A549 (cell line): Measurements from ENCODE around the gene NUFIP2.
"Not testable (repeated sequence)": the region's sequence is repeated elsewhere in the genome, so short reads cannot be mapped to it uniquely, and the experiment has no call there.

Source experiments
- CTCF ChIP-seq: fragments of >200 bp; sonication (Bioruptor Twin); formaldehyde crosslinking; IDR thresholded peaks from 3 replicates; pipeline ENCODE4 v1.5.1; 2016
- EP300 ChIP-seq, 2 experiments: fragments of >200 bp; sonication (Bioruptor Twin); formaldehyde crosslinking; IDR thresholded peaks; 2 replicates in 1 of 2; 3 replicates in 1 of 2; pipeline ENCODE4 v1.6.1; 2016 to 2017
- ESRRA ChIP-seq: fragments of 150-350 bp; IDR thresholded peaks from 2 replicates; pipeline ENCODE4 v1.6.1; 2014; ENCODE audit warnings: mild to moderate bottlenecking, low read length, borderline replicate concordance
- NR3C1 ChIP-seq: fragments of >200 bp; sonication (Bioruptor Twin); formaldehyde crosslinking; IDR thresholded peaks from 3 replicates; pipeline ENCODE4 v1.6.1; 2017
- PBX3 ChIP-seq: IDR thresholded peaks from 2 replicates; pipeline ENCODE4 v1.6.1; 2012
- POLR2A ChIP-seq: IDR thresholded peaks from 2 replicates; pipeline ENCODE4 v1.6.1; 2012; ENCODE audit warnings: mild to moderate bottlenecking, low read length
- REST ChIP-seq: fragments of 200-600 bp; sonication (generic); IDR thresholded peaks from 2 replicates; pipeline ENCODE4 v1.6.1; 2016; ENCODE audit warnings: antibody characterized with exemption, mild to moderate bottlenecking, moderate library complexity

GRCh38 chr17:29234972-29235371, 59.0 kb downstream of the NUFIP2 start:
- not testable (repeated sequence) for TF ChIP-seq CTCF; POLR2A; EP300 (IDR thresholded peaks at IDR 0.05); PBX3; NR3C1; REST; ESRRA
